Left ventricle myocardium superior (tissue), 1 donor: ENCODE results near the gene BGLAP. TPM values are rescaled to one million over a fixed set of nuclear protein-coding genes. Genes with fewer than 3 reads are reported as not detected.
A peak's percentile ranks its signal among the peaks of the same experiment; 100 is the strongest.

Experiments
- ATAC-seq: fragments of 200-7000 bp; cut with Tn5 transposase; one replicate; pipeline ENCODE4 v1.9.1; 2020; ENCODE audit warnings: mild to moderate bottlenecking, moderate library complexity
- DNase-seq: peaks from one replicate; pipeline ENCODE4 v3.0.0-alpha.2; 2020
- intact Hi-C: fragments of 100-400 bp; cut with micrococcal nuclease; formaldehyde crosslinking; loops from one replicate; pipeline ENCODE4 v1.11.0; 2022
- total RNA-seq: library from RNA; stranded (reverse); fragmentation: NEBNext Ultra II Directional; extraction: Animal tissue kit (Norgen Biotek cat#: 25700); gene quantifications from one replicate; pipeline ENCODE4 v1.2.1, GENCODE V29; 2021
- donor health status: DM: no; HTN: yes; CAD: no; lungs with severe emphysema.

Gene BGLAP
- total RNA-seq, 1 donor from 2014 or later: 1.1 TPM

GRCh38 chr1:156282479-156283222 is 40.7 kb downstream of the BGLAP start, which contains the start of gene SMG5:
SMG5 (minus strand) TSS chr1:156282825; CDS start chr1:156282680, 145 bp downstream.
- DNase-seq (peak; percentile 97), ATAC-seq (peak; percentile 89)
- intact Hi-C loops: no loop called here

- ATAC-seq (no peak), DNase-seq (no peak)
- intact Hi-C loops: no loop called here
Measured at GRCh38 chr1:156283521-156283920, 41.5 kb downstream of the BGLAP start.

GRCh38 chr1:156284112-156284511 is 42.1 kb downstream of the BGLAP start, which contains the start of gene TMEM79:
TMEM79 (plus strand) TSS chr1:156284325; CDS start chr1:156285227, 902 bp downstream.
- DNase-seq (no peak), ATAC-seq (no peak)
- intact Hi-C loops: no loop called here

GRCh38 chr1:156284757-156285156 is 42.8 kb downstream of the BGLAP start:
- no peak for DNase-seq
- ATAC-seq: no peak
- intact Hi-C loops: no loop called here

DNA sequence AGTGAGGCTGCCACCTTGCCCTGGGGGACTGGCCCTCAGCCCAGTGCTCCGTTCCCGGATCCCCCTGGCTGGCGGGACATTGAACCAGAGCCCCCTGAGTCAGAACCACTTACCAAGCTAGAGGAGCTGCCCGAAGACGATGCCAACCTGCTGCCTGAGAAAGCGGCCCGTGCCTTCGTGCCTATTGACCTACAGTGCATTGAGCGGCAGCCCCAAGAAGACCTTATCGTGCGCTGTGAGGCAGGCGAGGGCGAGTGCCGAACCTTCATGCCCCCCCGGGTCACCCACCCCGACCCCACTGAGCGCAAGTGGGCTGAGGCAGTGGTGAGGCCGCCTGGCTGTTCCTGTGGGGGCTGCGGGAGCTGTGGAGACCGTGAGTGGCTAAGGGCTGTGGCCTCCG is 43.5 kb downstream of the BGLAP start:
- intact Hi-C loops: no loop called here
- DNase-seq (no peak), ATAC-seq (no peak)

- intact Hi-C loops: no loop called here
- no peak for ATAC-seq
- no peak for DNase-seq
Measured at GRCh38 chr1:156286061-156286460, 44.1 kb downstream of the BGLAP start.

DNA sequence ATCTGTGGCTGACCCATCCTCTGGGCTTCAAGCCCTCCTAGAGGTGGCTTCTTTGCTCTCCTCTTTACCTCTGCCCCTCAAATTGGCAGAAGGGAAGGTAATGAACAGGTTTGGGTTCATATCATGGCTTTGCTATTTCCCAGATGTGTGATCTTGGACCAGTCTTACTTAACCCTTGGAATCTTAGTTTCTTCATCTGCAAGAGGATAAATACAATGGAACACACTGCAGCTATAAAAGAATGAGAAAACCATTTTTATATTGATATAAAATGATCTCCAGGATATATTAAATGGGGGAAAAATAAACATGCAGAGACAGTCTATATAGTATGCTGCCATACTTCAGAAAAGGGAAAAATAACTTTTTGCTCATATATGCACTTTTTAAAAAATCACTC is 47.9 kb downstream of the BGLAP start:
- intact Hi-C loops: no loop called here
- ATAC-seq: no peak
- DNase-seq: no peak

- intact Hi-C loops: no loop called here
- peak; percentile 94 for DNase-seq
- ATAC-seq: peak; percentile 95
Measured at GRCh38 chr1:156291226-156292061, 49.5 kb downstream of the BGLAP start.

Other genes with a start within 250 kb of the BGLAP start
- 75.8 TPM for gene SSR2, start 221.2 kb upstream of the BGLAP start, total RNA-seq
- 33.9 TPM for gene UBQLN4, start 188.4 kb upstream of the BGLAP start, total RNA-seq
- 65.6 TPM for gene LAMTOR2, start 187.4 kb upstream of the BGLAP start, total RNA-seq
- not detected for gene RAB25, start 181.0 kb upstream of the BGLAP start, total RNA-seq
- gene MEX3A, start 159.7 kb upstream of the BGLAP start, total RNA-seq: 0.17 TPM
- gene LMNA, start 127.5 kb upstream of the BGLAP start, total RNA-seq: 252 TPM
- gene SEMA4A, start 88.6 kb upstream of the BGLAP start, total RNA-seq: 0.69 TPM
- gene SLC25A44, start 48.1 kb upstream of the BGLAP start, total RNA-seq: 15.3 TPM
- 65.1 TPM for gene PMF1, start 29.2 kb upstream of the BGLAP start, total RNA-seq
- gene PAQR6, start 5.9 kb downstream of the BGLAP start, total RNA-seq: 0.32 TPM
- gene SMG5, start 40.6 kb downstream of the BGLAP start, total RNA-seq: 84.5 TPM
- 1.5 TPM for gene TMEM79, start 42.1 kb downstream of the BGLAP start, total RNA-seq
- gene GLMP, start 53.5 kb downstream of the BGLAP start, total RNA-seq: 16.0 TPM
- gene VHLL, start 57.1 kb downstream of the BGLAP start, total RNA-seq: not detected
- 131 TPM for gene CCT3, start 96.1 kb downstream of the BGLAP start, total RNA-seq
- not detected for gene TSACC, start 96.3 kb downstream of the BGLAP start, total RNA-seq
- gene RHBG, start 127.0 kb downstream of the BGLAP start, total RNA-seq: not detected